Measurements from ENCODE around the gene INPP5E.

GRCh38 chr9:136456258-136456657, 16.6 kb upstream of the INPP5E start:
- TF ChIP-seq EZH2 (IDR thresholded peaks at IDR 0.05; ENCODE audit: insufficient read depth, poor library complexity, severe bottlenecking): no peak
- no peak for TF ChIP-seq EZH2phosphoT487 (IDR thresholded peaks at IDR 0.05; ENCODE audit: insufficient read depth, low read depth)

Data from GM23248 (cell line).